ENCODE measurements around the gene EIF3L.

- TF ChIP-seq JUN (IDR thresholded peaks at IDR 0.05; ENCODE audit: borderline replicate concordance, insufficient read depth, insufficient read length, low read depth) (no peak), POLR2A (IDR thresholded peaks at IDR 0.05; ENCODE audit: low read depth, low read length) (no peak), CTCF (IDR thresholded peaks at IDR 0.05; ENCODE audit: extremely low read depth in 1 of 2, insufficient read depth in 1 of 2, low read depth in 1 of 2, low read length in 2 of 2) (no peak), GATA2 (IDR thresholded peaks at IDR 0.05; ENCODE audit: insufficient read depth, insufficient read length, low read depth, low read length) (no peak), POLR2AphosphoS5 (IDR thresholded peaks at IDR 0.05; ENCODE audit: insufficient read depth, low read depth, low read length) (no peak)
- TF ChIP-seq, protein P1, sequence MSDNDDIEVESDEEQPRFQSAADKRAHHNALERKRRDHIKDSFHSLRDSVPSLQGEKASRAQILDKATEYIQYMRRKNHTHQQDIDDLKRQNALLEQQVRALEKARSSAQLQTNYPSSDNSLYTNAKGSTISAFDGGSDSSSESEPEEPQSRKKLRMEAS (IDR thresholded peaks at IDR 0.05; ENCODE audit: insufficient read depth, insufficient read length), result no peak
Observed at GRCh38 chr22:37855462-37855861, 6.2 kb downstream of the EIF3L start.

All from endothelial cell of umbilical vein (primary cell).